Trophoblast cell (in vitro differentiated cells and primary cell): ENCODE measurements around the gene RAB10.
"Not testable (repeated sequence)": the region's sequence is repeated elsewhere in the genome, so short reads cannot be mapped to it uniquely, and the experiment has no call there.

ENCODE experiments used
- DNase-seq, 2 donors: peaks; one replicate each; pipeline ENCODE4 v3.0.0-alpha.2; 2016
- H2AFZ ChIP-seq: 2 replicates; pipeline ENCODE4 v1.6.1; 2013; ENCODE audit warnings: low read length, moderate library complexity, mild to moderate bottlenecking; ENCODE audit not compliant: insufficient read depth, poor library complexity
- H2AK5ac ChIP-seq: 2 replicates; pipeline ENCODE4 v1.6.1; 2013; ENCODE audit warnings: mild to moderate bottlenecking, low read length
- H2BK120ac ChIP-seq: 2 replicates; pipeline ENCODE4 v1.6.1; 2013; ENCODE audit warnings: low read length, mild to moderate bottlenecking, moderate library complexity; ENCODE audit not compliant: insufficient read depth, poor library complexity
- H2BK12ac ChIP-seq: 2 replicates; pipeline ENCODE4 v1.6.1; 2013; ENCODE audit warnings: mild to moderate bottlenecking, low read length, moderate library complexity
- H2BK5ac ChIP-seq: 2 replicates; pipeline ENCODE4 v1.6.1; 2013; ENCODE audit warnings: low read length, low read depth, moderate library complexity, mild to moderate bottlenecking; ENCODE audit not compliant: poor library complexity
- H3K14ac ChIP-seq: 2 replicates; pipeline ENCODE4 v1.6.1; 2013; ENCODE audit warnings: mild to moderate bottlenecking, low read length
- H3K18ac ChIP-seq: 2 replicates; pipeline ENCODE4 v1.6.1; 2013; ENCODE audit warnings: mild to moderate bottlenecking, low read length
- H3K23ac ChIP-seq: 2 replicates; pipeline ENCODE4 v1.6.1; 2013; ENCODE audit warnings: low read length
- H3K27ac ChIP-seq: 2 replicates; pipeline ENCODE4 v1.5.1; 2013; ENCODE audit warnings: low read depth, mild to moderate bottlenecking, inconsistent platforms, low read length, moderate library complexity
- H3K27me3 ChIP-seq: 2 replicates; pipeline ENCODE4 v1.6.1; 2013; ENCODE audit warnings: inconsistent platforms, mild to moderate bottlenecking, low read length, moderate library complexity; ENCODE audit not compliant: insufficient read depth
- H3K36me3 ChIP-seq, 2 experiments: 1 replicate in 1 of 2; 2 replicates in 1 of 2; pipeline ENCODE4 v1.6.1; 2013; ENCODE audit warnings: low read length in 2 of 2, mild to moderate bottlenecking in 2 of 2, moderate library complexity in 1 of 2; ENCODE audit not compliant: insufficient read depth in 2 of 2, control insufficient read depth in 1 of 2
- H3K4ac ChIP-seq: 2 replicates; pipeline ENCODE4 v1.6.1; 2013; ENCODE audit warnings: low read depth, mild to moderate bottlenecking, low read length, moderate library complexity
- H3K4me1 ChIP-seq, 2 experiments: 1 replicate in 1 of 2; 2 replicates in 1 of 2; pipeline ENCODE4 v1.6.1; 2013; ENCODE audit warnings: low read length in 2 of 2, mild to moderate bottlenecking in 2 of 2, moderate library complexity in 1 of 2; ENCODE audit not compliant: insufficient read depth in 2 of 2, control insufficient read depth in 1 of 2
- H3K4me2 ChIP-seq: 2 replicates; pipeline ENCODE4 v1.6.1; 2013; ENCODE audit warnings: inconsistent platforms, mild to moderate bottlenecking, low read length, moderate library complexity
- H3K4me3 ChIP-seq: 2 replicates; pipeline ENCODE4 v1.5.1; 2013; ENCODE audit warnings: mild to moderate bottlenecking, low read depth, low read length, inconsistent platforms
- H3K79me1 ChIP-seq: one replicate; pipeline ENCODE4 v1.6.1; 2013; ENCODE audit warnings: low read length
- H3K79me2 ChIP-seq: 2 replicates; pipeline ENCODE4 v1.6.1; 2013; ENCODE audit warnings: low read length, mild to moderate bottlenecking; ENCODE audit not compliant: control insufficient read depth, insufficient read depth, poor library complexity
- H3K9ac ChIP-seq: 2 replicates; pipeline ENCODE4 v1.6.1; 2013; ENCODE audit warnings: mild to moderate bottlenecking, low read length
- H3K9me3 ChIP-seq: 2 replicates; pipeline ENCODE4 v1.6.1; 2013; ENCODE audit warnings: low read depth, mild to moderate bottlenecking, control low read depth, inconsistent platforms, low read length; ENCODE audit not compliant: insufficient read depth
- H4K12ac ChIP-seq: 2 replicates; pipeline ENCODE4 v1.6.1; 2013; ENCODE audit warnings: low read depth, mild to moderate bottlenecking, low read length, moderate library complexity
- H4K8ac ChIP-seq: 2 replicates; pipeline ENCODE4 v1.6.1; 2013; ENCODE audit warnings: low read depth, mild to moderate bottlenecking, low read length, moderate library complexity
- H4K91ac ChIP-seq: one replicate; pipeline ENCODE4 v1.6.1; 2013; ENCODE audit warnings: low read depth, mild to moderate bottlenecking, low read length, moderate library complexity
- WGBS: extraction: QIAGEN DNeasy Blood & Tissue Kit; methylation state at CpG from one replicate; pipeline ENCODE4 v1.1.7; 2013; ENCODE audit warnings: missing lambda C conversion rate; ENCODE audit not compliant: insufficient read length, insufficient coverage; ENCODE audit errors: extremely low coverage; 5-methylcytosine and 5-hydroxymethylcytosine counted together

Gene RAB10

DNA sequence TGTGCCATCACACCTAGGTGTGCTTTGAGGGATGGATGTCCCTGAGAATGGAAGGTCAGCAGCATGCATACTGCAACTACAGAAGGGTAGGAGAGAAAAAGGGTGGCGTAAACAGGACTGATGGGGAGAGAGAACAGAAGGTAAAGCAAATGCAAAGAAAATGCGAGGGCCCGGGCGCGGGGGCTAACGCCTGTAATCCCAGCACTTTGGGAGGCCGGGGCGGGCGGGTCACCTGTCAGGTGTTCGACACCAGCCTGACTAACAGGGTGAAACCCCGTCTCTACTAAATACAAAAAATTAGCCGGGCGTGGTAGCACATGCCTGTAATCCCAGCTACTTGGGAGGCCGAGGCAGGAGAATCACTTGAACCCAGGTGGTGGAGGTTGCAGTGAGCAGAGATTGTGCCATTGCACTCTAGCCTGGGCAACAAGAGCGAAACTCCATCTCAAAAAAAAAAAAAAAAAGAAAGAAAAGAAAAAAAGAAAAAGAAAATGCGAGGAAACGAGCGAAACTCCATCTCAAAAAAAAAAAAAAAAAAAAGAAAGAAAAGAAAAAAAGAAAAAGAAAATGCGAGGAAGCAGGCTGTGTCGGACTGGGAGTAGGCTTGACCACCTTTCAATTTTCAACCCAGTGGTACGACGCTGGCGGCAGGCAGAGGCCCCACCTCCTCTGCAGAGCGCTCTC is 1.2 kb upstream of the RAB10 start:
- H3K23ac ChIP-seq, H3K27me3 ChIP-seq, H3K9ac ChIP-seq, H3K36me3 ChIP-seq, H2AK5ac ChIP-seq, DNase-seq, H3K9me3 ChIP-seq: not testable (repeated sequence)
- Histone ChIP-seq H2BK5ac (peak overlapping the region; percentile 93), H3K27ac (peak overlapping the region; percentile 98), H3K79me1 (peaks cover 14% of the 10 kb centered on the region), H2BK120ac (peak overlapping the region; percentile 75), H2BK12ac (peak overlapping the region; percentile 17), H3K79me2 (peaks cover 24% of the 10 kb centered on the region), H3K4me2 (peak overlapping the region; percentile 80), H4K91ac (peak overlapping the region; percentile 93), H4K12ac (peak overlapping the region; percentile 97), H3K4me3 (peak overlapping the region; percentile 92), H2AFZ (peak overlapping the region; percentile 71), H3K18ac (peak overlapping the region; percentile 92), H3K4ac (peak overlapping the region; percentile 52), H3K14ac (peak overlapping the region; percentile 92), H3K4me1 (peaks cover 4 to 11% of the 10 kb centered on the region in 2 experiments), H4K8ac (peak overlapping the region; percentile 91)
- WGBS, result no CpG with 5 or more reads among the region's 24 CpGs

DNA sequence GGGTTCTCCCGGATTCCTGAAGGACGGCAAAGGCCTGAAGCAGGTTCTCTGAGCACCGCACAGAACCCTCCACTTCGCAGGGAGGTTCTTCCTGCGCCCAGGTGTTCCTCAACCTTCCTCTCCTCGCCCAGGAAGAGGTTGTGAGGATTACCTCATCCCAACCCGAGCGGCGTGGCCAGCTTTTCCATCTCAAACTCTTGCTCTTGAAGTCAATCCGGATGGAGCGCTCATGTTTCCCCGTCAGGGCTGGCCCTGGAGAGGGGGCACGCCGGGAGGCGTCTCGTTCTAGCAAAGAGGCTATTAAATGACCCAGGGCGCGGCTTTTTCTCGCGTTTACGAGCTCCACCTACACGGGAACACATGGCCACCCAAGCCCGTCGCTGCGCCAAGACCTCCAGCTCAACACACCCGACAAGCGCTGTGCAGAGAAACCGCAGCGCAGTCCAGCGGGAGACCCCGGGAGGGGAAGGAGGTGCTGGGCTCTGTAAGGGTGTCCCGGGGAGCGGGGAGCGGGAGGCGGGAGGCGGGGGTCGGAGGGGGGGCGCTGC is 540 bp upstream of the RAB10 start:
- peak overlapping the region; percentile 93 for H2BK5ac ChIP-seq
- H3K18ac ChIP-seq, result peak overlapping the region; percentile 92
- peak overlapping the region; percentile 80 for H3K4me2 ChIP-seq
- H4K12ac ChIP-seq, result peak overlapping the region; percentile 97
- peak overlapping the region; percentile 91 for H4K8ac ChIP-seq
- peaks cover 4 to 11% of the 10 kb centered on the region in 2 experiments for H3K4me1 ChIP-seq
- WGBS, result no CpG with 5 or more reads among the region's 38 CpGs
- H3K27ac ChIP-seq, result peak overlapping the region; percentile 98
- peak overlapping the region; percentile 92 for H3K4me3 ChIP-seq
- no peaks in the 10 kb centered on the region for H3K27me3 ChIP-seq
- peak; percentile 84 to 90 for DNase-seq
- peak overlapping the region; percentile 71 for H2AFZ ChIP-seq
- H3K14ac ChIP-seq, result peak overlapping the region; percentile 92
- peak overlapping the region; percentile 93 for H4K91ac ChIP-seq
- peaks cover 14% of the 10 kb centered on the region for H3K79me1 ChIP-seq
- peak overlapping the region; percentile 61 for H3K4ac ChIP-seq
- H3K79me2 ChIP-seq, result peaks cover 24% of the 10 kb centered on the region
- no peak overlapping the region for H3K23ac ChIP-seq
- H2AK5ac ChIP-seq, result no peak overlapping the region
- peaks cover 0 to 6% of the 10 kb centered on the region in 2 experiments for H3K36me3 ChIP-seq
- peak overlapping the region; percentile 75 for H2BK120ac ChIP-seq
- H2BK12ac ChIP-seq, result peak overlapping the region; percentile 10
- H3K9me3 ChIP-seq, result peaks cover under 1% of the 10 kb centered on the region
- H3K9ac ChIP-seq, result peak overlapping the region; percentile 96

DNA sequence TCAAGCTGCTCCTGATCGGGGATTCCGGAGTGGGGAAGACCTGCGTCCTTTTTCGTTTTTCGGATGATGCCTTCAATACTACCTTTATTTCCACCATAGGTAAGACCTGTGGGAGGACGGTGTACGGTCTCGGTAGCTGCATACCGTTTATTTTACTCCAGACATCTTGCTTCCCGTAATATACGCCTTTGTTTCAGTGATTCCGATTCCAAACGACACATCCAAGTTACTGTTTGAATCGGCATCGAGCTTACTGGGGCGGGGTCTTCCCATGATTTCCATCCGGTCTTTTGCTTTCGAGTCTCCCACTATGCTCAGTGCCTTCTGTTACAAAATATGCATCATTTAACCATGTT is 731 bp downstream of the RAB10 start:
- Histone ChIP-seq H3K4ac (peak overlapping the region; percentile 87), H3K79me2 (peaks cover 29% of the 10 kb centered on the region), H4K12ac (peak overlapping the region; percentile 98), H2BK120ac (no peak overlapping the region), H4K91ac (peak overlapping the region; percentile 96), H2BK12ac (no peak overlapping the region), H3K4me3 (peak overlapping the region; percentile 99), H3K23ac (peak overlapping the region; percentile 34), H2AFZ (peak overlapping the region; percentile 93), H3K14ac (peak overlapping the region; percentile 99), H3K79me1 (peaks cover 14% of the 10 kb centered on the region), H3K4me2 (peak overlapping the region; percentile 73), H3K9ac (peak overlapping the region; percentile 99), H4K8ac (peak overlapping the region; percentile 96), H3K18ac (peak overlapping the region; percentile 98), H2AK5ac (peak overlapping the region; percentile 98), H3K9me3 (no peaks in the 10 kb centered on the region), H2BK5ac (peak overlapping the region; percentile 97), H3K4me1 (peaks cover 4 to 11% of the 10 kb centered on the region in 2 experiments), H3K27me3 (no peaks in the 10 kb centered on the region), H3K27ac (peak overlapping the region; percentile 99), H3K36me3 (peaks cover 0 to 9% of the 10 kb centered on the region in 2 experiments)
- no CpG with 5 or more reads among the region's 18 CpGs for WGBS
- no peak for DNase-seq

DNA sequence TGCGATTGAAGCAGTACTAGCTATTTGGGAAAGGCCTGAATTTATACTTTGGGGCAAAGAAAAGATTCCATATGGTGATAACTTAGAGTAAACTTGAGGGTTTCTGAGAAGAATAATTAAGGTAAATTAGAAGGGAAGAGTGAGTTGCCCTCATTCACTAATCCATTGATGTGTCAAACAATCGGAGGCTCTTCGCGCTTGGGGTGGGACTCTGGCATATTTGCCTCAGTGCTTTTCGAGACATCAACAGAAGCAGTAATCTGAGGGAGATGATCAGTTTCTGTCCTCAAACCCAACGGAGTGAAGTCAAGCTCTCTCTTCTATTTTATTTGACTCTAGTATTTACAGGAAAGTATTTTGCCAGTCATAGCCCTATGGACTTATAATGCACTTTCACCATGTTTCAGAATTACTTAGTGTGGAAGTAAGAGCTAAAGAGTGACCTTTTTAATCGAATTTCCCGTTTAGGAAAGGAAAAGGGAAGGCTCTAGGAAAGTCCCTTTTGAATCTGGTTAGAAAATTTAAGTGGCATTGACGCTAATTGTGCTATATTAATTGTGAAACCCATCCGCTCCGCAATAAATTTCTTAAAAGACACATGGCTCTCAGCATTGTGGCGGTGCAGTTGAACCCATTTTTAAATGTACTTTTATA is 1.3 kb downstream of the RAB10 start:
- no peak overlapping the region for H3K23ac ChIP-seq
- H4K8ac ChIP-seq, result no peak overlapping the region
- H3K27me3 ChIP-seq, result no peaks in the 10 kb centered on the region
- DNase-seq, result peak in 1 of 2 donors; percentile 17
- peaks cover 5 to 11% of the 10 kb centered on the region in 2 experiments for H3K4me1 ChIP-seq
- no CpG with 5 or more reads among the region's 12 CpGs for WGBS
- no peak overlapping the region for H2BK5ac ChIP-seq
- peak overlapping the region; percentile 73 for H3K4me2 ChIP-seq
- H2AFZ ChIP-seq, result no peak overlapping the region
- H3K27ac ChIP-seq, result no peak overlapping the region
- no peak overlapping the region for H2AK5ac ChIP-seq
- peaks cover 14% of the 10 kb centered on the region for H3K79me1 ChIP-seq
- no peak overlapping the region for H2BK12ac ChIP-seq
- no peaks in the 10 kb centered on the region for H3K9me3 ChIP-seq
- no peak overlapping the region for H3K18ac ChIP-seq
- H3K14ac ChIP-seq, result no peak overlapping the region
- H4K12ac ChIP-seq, result no peak overlapping the region
- H2BK120ac ChIP-seq, result no peak overlapping the region
- peak overlapping the region; percentile 49 for H3K9ac ChIP-seq
- H3K4ac ChIP-seq, result peak overlapping the region; percentile 87
- H3K79me2 ChIP-seq, result peaks cover 32% of the 10 kb centered on the region
- no peak overlapping the region for H4K91ac ChIP-seq
- peaks cover 0 to 9% of the 10 kb centered on the region in 2 experiments for H3K36me3 ChIP-seq
- H3K4me3 ChIP-seq, result peak overlapping the region; percentile 50
